ENCODE results near the gene MRM3.

Gene MRM3

GRCh38 chr17:773016-773415 lies 9.1 kb upstream of the MRM3 start:
- no peak for TF ChIP-seq CTCF (IDR thresholded peaks at IDR 0.05; ENCODE audit: low read depth, low read length, poor library complexity, severe bottlenecking)
- Histone ChIP-seq H4K20me1 (ENCODE audit: control insufficient read depth, insufficient read depth, low read depth, low read length) (no peaks in the 10 kb centered on the region), H3K4me2 (ENCODE audit: low read length) (no peak overlapping the region), H3K36me3 (ENCODE audit: control insufficient read depth, low read length) (peaks cover 83% of the 10 kb centered on the region), H3K9me3 (ENCODE audit: control insufficient read depth, insufficient read depth, low read length) (no peaks in the 10 kb centered on the region), H3K4me1 (ENCODE audit: control insufficient read depth, low read length) (peaks cover 4% of the 10 kb centered on the region), H3K79me2 (ENCODE audit: control insufficient read depth, low read length) (peaks cover 21% of the 10 kb centered on the region), H3K9me2 (replicated peaks; ENCODE audit: control insufficient read depth, low read length) (no peaks in the 10 kb centered on the region), H3K27ac (ENCODE audit: low read depth, low read length) (no peak overlapping the region), H3K27me3 (ENCODE audit: control insufficient read depth, low read length) (no peaks in the 10 kb centered on the region), H3F3A (ENCODE audit: control insufficient read depth, insufficient read depth) (no peaks in the 10 kb centered on the region), H3K4me3 (ENCODE audit: low read length) (no peak overlapping the region)

- Histone ChIP-seq H3F3A (ENCODE audit: control insufficient read depth, insufficient read depth) (no peaks in the 10 kb centered on the region), H3K36me3 (ENCODE audit: control insufficient read depth, low read length) (peaks cover 90% of the 10 kb centered on the region), H3K9me2 (replicated peaks; ENCODE audit: control insufficient read depth, low read length) (no peaks in the 10 kb centered on the region), H4K20me1 (ENCODE audit: control insufficient read depth, insufficient read depth, low read depth, low read length) (no peaks in the 10 kb centered on the region), H3K4me3 (ENCODE audit: low read length) (no peak overlapping the region), H3K27ac (ENCODE audit: low read depth, low read length) (no peak overlapping the region), H3K27me3 (ENCODE audit: control insufficient read depth, low read length) (no peaks in the 10 kb centered on the region), H3K79me2 (ENCODE audit: control insufficient read depth, low read length) (peaks cover 27% of the 10 kb centered on the region), H3K4me1 (ENCODE audit: control insufficient read depth, low read length) (peaks cover 4% of the 10 kb centered on the region), H3K4me2 (ENCODE audit: low read length) (no peak overlapping the region), H3K9me3 (ENCODE audit: control insufficient read depth, insufficient read depth, low read length) (no peaks in the 10 kb centered on the region)
- TF ChIP-seq CTCF (IDR thresholded peaks at IDR 0.05; ENCODE audit: low read depth, low read length, poor library complexity, severe bottlenecking) (no peak), EZH2phosphoT487 (IDR thresholded peaks at IDR 0.05; ENCODE audit: borderline replicate concordance, low read length) (no peak)
These were observed 8.5 kb upstream of the MRM3 start for GRCh38 chr17:773467-774312.

GRCh38 chr17:774313-774584 lies 7.9 kb upstream of the MRM3 start:
- Histone ChIP-seq H3K79me2 (ENCODE audit: control insufficient read depth, low read length) (peaks cover 31% of the 10 kb centered on the region), H3K9me2 (replicated peaks; ENCODE audit: control insufficient read depth, low read length) (no peaks in the 10 kb centered on the region), H3F3A (ENCODE audit: control insufficient read depth, insufficient read depth) (no peaks in the 10 kb centered on the region), H3K36me3 (ENCODE audit: control insufficient read depth, low read length) (peaks cover 89% of the 10 kb centered on the region), H3K4me2 (ENCODE audit: low read length) (no peak overlapping the region), H3K27ac (ENCODE audit: low read depth, low read length) (no peak overlapping the region), H3K27me3 (ENCODE audit: control insufficient read depth, low read length) (no peaks in the 10 kb centered on the region), H3K4me3 (ENCODE audit: low read length) (no peak overlapping the region), H3K9me3 (ENCODE audit: control insufficient read depth, insufficient read depth, low read length) (no peaks in the 10 kb centered on the region), H4K20me1 (ENCODE audit: control insufficient read depth, insufficient read depth, low read depth, low read length) (no peaks in the 10 kb centered on the region), H3K4me1 (ENCODE audit: control insufficient read depth, low read length) (peaks cover 4% of the 10 kb centered on the region)
- no peak for TF ChIP-seq CTCF (IDR thresholded peaks at IDR 0.05; ENCODE audit: low read depth, low read length, poor library complexity, severe bottlenecking)
- TF ChIP-seq EZH2phosphoT487 (IDR thresholded peaks at IDR 0.05; ENCODE audit: borderline replicate concordance, low read length): no peak

All from DOHH2 (cell line).